ENCODE results near the gene AATK. TPM values are rescaled to one million over a fixed set of nuclear protein-coding genes. Genes with fewer than 3 reads are reported as not detected.

AATK gene
- total and polyA plus RNA-seq, 4 donors, result 2.9 to 15.1 (median 9.1) TPM

GRCh38 chr17:81138083-81138482 lies 27.9 kb downstream of the AATK start:
- H3K9me3 ChIP-seq (ENCODE audit: control insufficient read depth, low read length), result no peaks in the 10 kb centered on the region
- H3K4me3 ChIP-seq (ENCODE audit: low read length in 2 of 2), result no peak overlapping the region
- intact Hi-C loops (cut with DNase I), result no loop called here
- H3K27ac ChIP-seq (ENCODE audit: low read depth in 1 of 2, low read length in 2 of 2), result no peak overlapping the region
- DNase-seq (no peak), ATAC-seq (ENCODE audit: low FRiP score) (no peak)
- no peaks in the 10 kb centered on the region for H3K36me3 ChIP-seq (ENCODE audit: control insufficient read depth in 1 of 2, insufficient read depth in 2 of 2, low read length in 1 of 2)
- H3K27me3 ChIP-seq (ENCODE audit: control insufficient read depth in 1 of 2, insufficient read depth in 2 of 2, low read length in 1 of 2), result no peaks in the 10 kb centered on the region
- WGBS, 2 donors, result 91 to 93% methylated on average over 15 of the region's 15 CpGs
- no peaks in the 10 kb centered on the region for H3K4me1 ChIP-seq (ENCODE audit: control insufficient read depth in 1 of 2, insufficient read depth in 2 of 2, low read length in 2 of 2)

DNA sequence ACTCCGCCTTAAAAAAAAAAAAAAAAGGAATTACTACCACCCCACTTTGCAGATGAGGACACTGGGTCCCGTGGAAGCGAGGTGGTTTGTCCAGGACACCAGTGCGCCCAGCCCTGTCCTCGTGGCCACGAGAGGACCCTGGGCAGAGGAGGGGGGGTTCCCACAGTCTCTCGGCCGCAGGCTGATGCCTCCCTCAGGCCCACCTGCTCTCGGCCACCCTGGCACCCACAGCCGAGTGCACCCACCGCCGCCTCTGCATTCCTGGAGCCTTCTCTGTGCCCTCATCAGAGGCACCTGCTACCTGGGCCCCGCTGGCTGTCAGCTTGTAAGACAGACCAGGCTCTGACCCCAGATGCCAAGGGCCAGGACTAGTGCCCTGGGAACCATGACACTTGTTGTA lies 28.8 kb downstream of the AATK start:
- no peak for ATAC-seq (ENCODE audit: low FRiP score)
- intact Hi-C loops (cut with DNase I), result no loop called here
- H3K36me3 ChIP-seq (ENCODE audit: control insufficient read depth in 1 of 2, insufficient read depth in 2 of 2, low read length in 1 of 2), result no peaks in the 10 kb centered on the region
- H3K4me3 ChIP-seq (ENCODE audit: low read length in 2 of 2), result no peak overlapping the region
- no peaks in the 10 kb centered on the region for H3K27me3 ChIP-seq (ENCODE audit: control insufficient read depth in 1 of 2, insufficient read depth in 2 of 2, low read length in 1 of 2)
- WGBS, 2 donors, result 89 to 91% methylated on average over 10 to 13 of the region's 13 CpGs
- H3K9me3 ChIP-seq (ENCODE audit: control insufficient read depth, low read length), result no peaks in the 10 kb centered on the region
- H3K27ac ChIP-seq (ENCODE audit: low read depth in 1 of 2, low read length in 2 of 2), result no peak overlapping the region
- no peaks in the 10 kb centered on the region for H3K4me1 ChIP-seq (ENCODE audit: control insufficient read depth in 1 of 2, insufficient read depth in 2 of 2, low read length in 2 of 2)
- no peak for DNase-seq

DNA sequence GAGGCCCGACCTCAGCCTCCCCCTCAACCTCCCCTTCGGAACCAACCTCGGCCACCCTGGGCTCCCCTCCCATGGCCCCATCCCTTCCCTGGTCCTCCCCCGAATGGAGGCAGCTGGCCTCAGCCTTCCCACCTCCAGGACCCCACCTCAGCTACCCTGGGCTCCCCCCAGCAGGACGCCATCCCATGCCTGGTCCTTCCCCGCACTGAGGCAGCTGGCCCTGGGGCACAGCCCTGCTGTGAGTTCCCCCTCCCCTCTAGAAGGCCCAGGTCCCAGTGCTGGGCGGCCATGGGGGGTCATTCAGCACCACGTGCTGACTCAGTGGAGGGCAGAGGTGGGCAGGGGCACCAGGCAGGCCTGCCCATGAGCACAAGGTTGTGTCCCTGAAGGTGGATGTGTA lies 29.7 kb downstream of the AATK start:
- H3K27me3 ChIP-seq (ENCODE audit: control insufficient read depth in 1 of 2, insufficient read depth in 2 of 2, low read length in 1 of 2), result no peaks in the 10 kb centered on the region
- H3K36me3 ChIP-seq (ENCODE audit: control insufficient read depth in 1 of 2, insufficient read depth in 2 of 2, low read length in 1 of 2), result no peaks in the 10 kb centered on the region
- no peak for ATAC-seq (ENCODE audit: low FRiP score)
- DNase-seq, result no peak
- no peaks in the 10 kb centered on the region for H3K9me3 ChIP-seq (ENCODE audit: control insufficient read depth, low read length)
- 88 to 90% methylated on average over 7 to 8 of the region's 8 CpGs for WGBS, 2 donors
- H3K4me3 ChIP-seq (ENCODE audit: low read length in 2 of 2), result no peak overlapping the region
- no peaks in the 10 kb centered on the region for H3K4me1 ChIP-seq (ENCODE audit: control insufficient read depth in 1 of 2, insufficient read depth in 2 of 2, low read length in 2 of 2)
- H3K27ac ChIP-seq (ENCODE audit: low read depth in 1 of 2, low read length in 2 of 2), result no peak overlapping the region
- intact Hi-C loops (cut with DNase I), result no loop called here

DNA sequence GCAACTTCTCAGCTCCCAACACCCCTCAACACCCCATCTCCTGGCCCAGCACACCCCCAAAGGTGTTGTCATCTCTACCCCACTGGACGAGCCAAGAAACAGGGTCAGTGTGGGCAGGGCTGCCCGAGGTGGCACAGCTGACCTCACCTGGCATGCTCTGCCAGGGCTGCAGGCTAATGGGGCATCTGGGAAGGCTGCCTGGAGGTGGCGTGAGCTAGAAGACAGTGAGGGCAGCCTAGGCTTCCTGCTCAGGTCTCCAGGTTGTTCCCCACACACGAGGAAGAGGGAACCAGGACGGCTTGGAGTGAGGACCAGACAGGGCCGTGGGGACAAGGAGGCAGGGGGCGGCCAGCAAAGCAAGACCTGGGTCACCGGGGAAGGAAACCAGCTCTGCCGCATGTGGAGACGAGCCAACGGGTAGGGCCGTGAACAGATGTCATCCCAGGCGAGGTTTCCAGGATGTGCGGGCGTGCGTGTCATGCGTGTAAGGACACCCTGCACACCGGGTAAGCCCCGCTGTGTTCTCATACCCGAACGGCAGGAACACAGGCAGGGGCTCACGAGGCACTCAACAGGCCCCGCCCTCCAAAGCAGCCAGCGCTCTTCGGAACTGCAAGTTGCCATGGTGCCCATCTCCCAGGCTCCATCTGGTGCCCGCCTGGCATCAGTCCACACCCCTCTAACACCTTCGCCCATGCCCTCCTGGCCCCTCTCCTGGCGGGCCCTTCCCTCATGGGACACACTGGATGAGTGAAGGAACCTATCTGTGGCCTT lies 30.3 kb downstream of the AATK start:
- Histone ChIP-seq H3K27ac (ENCODE audit: low read depth in 1 of 2, low read length in 2 of 2) (no peak overlapping the region), H3K36me3 (ENCODE audit: control insufficient read depth in 1 of 2, insufficient read depth in 2 of 2, low read length in 1 of 2) (no peaks in the 10 kb centered on the region), H3K9me3 (ENCODE audit: control insufficient read depth, low read length) (no peaks in the 10 kb centered on the region), H3K4me1 (ENCODE audit: control insufficient read depth in 1 of 2, insufficient read depth in 2 of 2, low read length in 2 of 2) (no peaks in the 10 kb centered on the region), H3K27me3 (ENCODE audit: control insufficient read depth in 1 of 2, insufficient read depth in 2 of 2, low read length in 1 of 2) (no peaks in the 10 kb centered on the region), H3K4me3 (ENCODE audit: low read length in 2 of 2) (no peak overlapping the region)
- intact Hi-C loops (cut with DNase I), result no loop called here
- 89 to 90% methylated on average over 28 of the region's 28 CpGs for WGBS, 2 donors
- no peak for ATAC-seq (ENCODE audit: low FRiP score)
- DNase-seq, result no peak

DNA sequence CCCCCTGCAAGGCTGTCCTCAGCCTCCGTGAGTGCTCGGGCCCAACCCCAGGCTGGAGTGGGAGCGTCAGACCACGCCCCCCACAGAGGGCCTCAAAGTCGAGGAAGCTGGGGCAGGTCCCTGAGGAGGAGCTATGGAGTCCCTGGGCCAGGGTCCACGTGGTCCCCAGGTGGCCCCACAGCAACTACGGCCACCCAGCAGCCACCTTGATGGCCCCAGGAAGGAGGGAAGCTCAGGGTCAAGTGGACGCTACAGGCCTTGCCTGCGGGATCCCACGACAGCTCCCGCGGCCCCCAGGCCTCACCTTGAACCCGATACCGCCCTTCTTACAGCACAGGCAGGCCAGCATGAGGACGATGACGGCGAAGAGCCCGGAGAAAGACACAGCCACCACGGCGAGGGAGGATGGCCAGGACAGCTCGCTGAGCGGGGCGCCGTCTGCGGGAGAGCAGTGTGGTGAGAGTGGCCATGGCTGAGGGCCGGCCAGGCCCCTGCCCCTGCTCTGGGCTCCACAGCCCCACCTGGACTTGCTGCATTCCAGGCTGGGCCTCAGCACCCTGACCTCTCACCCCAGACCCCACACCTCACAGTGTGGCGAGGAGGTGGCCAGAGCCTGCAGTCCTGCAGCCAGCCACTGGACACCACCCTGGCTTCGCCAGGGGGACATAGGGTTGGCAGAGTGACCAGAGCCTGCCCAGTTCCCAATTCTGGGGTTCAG lies 31.8 kb downstream of the AATK start:
- Histone ChIP-seq H3K27me3 (ENCODE audit: control insufficient read depth in 1 of 2, insufficient read depth in 2 of 2, low read length in 1 of 2) (no peaks in the 10 kb centered on the region), H3K4me1 (ENCODE audit: control insufficient read depth in 1 of 2, insufficient read depth in 2 of 2, low read length in 2 of 2) (no peaks in the 10 kb centered on the region), H3K9me3 (ENCODE audit: control insufficient read depth, low read length) (no peaks in the 10 kb centered on the region), H3K27ac (ENCODE audit: low read depth in 1 of 2, low read length in 2 of 2) (no peak overlapping the region), H3K36me3 (ENCODE audit: control insufficient read depth in 1 of 2, insufficient read depth in 2 of 2, low read length in 1 of 2) (no peaks in the 10 kb centered on the region), H3K4me3 (ENCODE audit: low read length in 2 of 2) (no peak overlapping the region)
- WGBS, 2 donors, result 82 to 87% methylated on average over 24 to 28 of the region's 28 CpGs
- DNase-seq (no peak), ATAC-seq (ENCODE audit: low FRiP score) (no peak)
- intact Hi-C loops (cut with DNase I), result no loop called here

GRCh38 chr17:81132770-81133723 lies 33.0 kb downstream of the AATK start:
- Histone ChIP-seq H3K36me3 (ENCODE audit: control insufficient read depth in 1 of 2, insufficient read depth in 2 of 2, low read length in 1 of 2) (no peaks in the 10 kb centered on the region), H3K27me3 (ENCODE audit: control insufficient read depth in 1 of 2, insufficient read depth in 2 of 2, low read length in 1 of 2) (no peaks in the 10 kb centered on the region), H3K27ac (ENCODE audit: low read depth in 1 of 2, low read length in 2 of 2) (no peak overlapping the region), H3K4me1 (ENCODE audit: control insufficient read depth in 1 of 2, insufficient read depth in 2 of 2, low read length in 2 of 2) (no peaks in the 10 kb centered on the region), H3K4me3 (ENCODE audit: low read length in 2 of 2) (no peak overlapping the region), H3K9me3 (ENCODE audit: control insufficient read depth, low read length) (no peaks in the 10 kb centered on the region)
- intact Hi-C loops (cut with DNase I), result no loop called here
- DNase-seq (no peak), ATAC-seq (ENCODE audit: low FRiP score) (no peak)
- WGBS, 2 donors, result 88 to 90% methylated on average over 21 to 22 of the region's 22 CpGs

GRCh38 chr17:81132197-81132540 lies 33.9 kb downstream of the AATK start:
- ATAC-seq (ENCODE audit: low FRiP score) (no peak), DNase-seq (no peak)
- H3K4me3 ChIP-seq (ENCODE audit: low read length in 2 of 2), result no peak overlapping the region
- H3K4me1 ChIP-seq (ENCODE audit: control insufficient read depth in 1 of 2, insufficient read depth in 2 of 2, low read length in 2 of 2), result no peaks in the 10 kb centered on the region
- intact Hi-C loops (cut with DNase I), result no loop called here
- 68 to 84% methylated on average over 11 of the region's 11 CpGs for WGBS, 2 donors
- no peak overlapping the region for H3K27ac ChIP-seq (ENCODE audit: low read depth in 1 of 2, low read length in 2 of 2)
- H3K36me3 ChIP-seq (ENCODE audit: control insufficient read depth in 1 of 2, insufficient read depth in 2 of 2, low read length in 1 of 2), result no peaks in the 10 kb centered on the region
- no peaks in the 10 kb centered on the region for H3K27me3 ChIP-seq (ENCODE audit: control insufficient read depth in 1 of 2, insufficient read depth in 2 of 2, low read length in 1 of 2)
- H3K9me3 ChIP-seq (ENCODE audit: control insufficient read depth, low read length), result no peaks in the 10 kb centered on the region

- no peaks in the 10 kb centered on the region for H3K4me1 ChIP-seq (ENCODE audit: control insufficient read depth in 1 of 2, insufficient read depth in 2 of 2, low read length in 2 of 2)
- H3K36me3 ChIP-seq (ENCODE audit: control insufficient read depth in 1 of 2, insufficient read depth in 2 of 2, low read length in 1 of 2), result no peaks in the 10 kb centered on the region
- no peak for DNase-seq
- H3K9me3 ChIP-seq (ENCODE audit: control insufficient read depth, low read length), result no peaks in the 10 kb centered on the region
- ATAC-seq (ENCODE audit: low FRiP score), result no peak
- 91% methylated on average over 13 to 14 of the region's 14 CpGs for WGBS, 2 donors
- no peak overlapping the region for H3K4me3 ChIP-seq (ENCODE audit: low read length in 2 of 2)
- no peak overlapping the region for H3K27ac ChIP-seq (ENCODE audit: low read depth in 1 of 2, low read length in 2 of 2)
- intact Hi-C loops (cut with DNase I), result no loop called here
- no peaks in the 10 kb centered on the region for H3K27me3 ChIP-seq (ENCODE audit: control insufficient read depth in 1 of 2, insufficient read depth in 2 of 2, low read length in 1 of 2)
Observed at GRCh38 chr17:81131486-81132196, 34.4 kb downstream of the AATK start.

Measured in aorta (tissue), 5 donors.